IPS-18c (cell line): Measurements from ENCODE around the gene AMBP.

Experiments used
- H3K4me3 ChIP-seq: 2 replicates; pipeline ENCODE4 v1.7.0; 2013; ENCODE audit warnings: low read depth, mild to moderate bottlenecking, low read length, moderate library complexity; ENCODE audit not compliant: insufficient read depth
- H3K9me3 ChIP-seq: one replicate; pipeline ENCODE4 v1.6.1; 2013; ENCODE audit warnings: mild to moderate bottlenecking, low read length, moderate library complexity; ENCODE audit not compliant: control insufficient read depth, insufficient read depth

AMBP gene

DNA sequence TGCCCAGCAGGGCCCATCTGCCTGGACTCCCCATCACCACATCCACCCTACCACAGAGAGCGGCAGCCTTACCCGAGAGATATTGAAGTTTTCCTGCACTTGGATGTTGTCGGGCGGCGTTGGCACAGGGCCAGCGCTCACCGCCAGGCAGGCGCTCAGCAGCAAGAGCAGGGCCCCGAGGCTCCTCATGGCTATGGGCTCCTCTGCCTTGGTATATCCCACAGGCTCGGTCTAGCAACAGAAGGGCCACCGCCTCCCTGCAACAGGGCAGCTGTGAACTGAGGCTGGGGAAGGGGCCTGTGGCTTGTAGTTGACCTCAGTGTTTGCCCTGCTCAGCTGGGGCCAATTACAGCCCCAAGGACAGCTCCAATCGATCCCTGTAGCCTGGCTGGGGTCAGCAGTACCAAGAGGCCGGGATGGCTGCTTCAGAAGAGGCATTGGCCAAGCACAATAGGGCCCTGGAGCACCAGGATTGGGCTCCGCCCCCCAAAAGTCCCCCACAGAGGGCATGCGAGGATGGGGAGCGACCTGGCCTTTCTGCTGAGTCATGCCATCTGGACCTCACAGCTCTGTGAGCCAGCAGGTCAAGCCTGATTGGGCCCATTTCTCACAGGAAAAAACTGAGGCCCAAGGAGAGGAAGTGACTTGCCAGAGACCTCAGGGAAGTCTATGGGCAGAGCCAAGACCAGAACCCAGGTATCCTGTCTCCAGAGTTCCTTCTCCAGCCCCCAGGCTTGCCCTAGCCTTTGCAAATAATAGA lies at the start of gene AMBP:
Gene AMBP, minus strand, starts transcription at position 280 of the 760 bp plus-strand sequence. Its CDS starts 91 bp downstream, at position 189.
- no peak within 1 kb of the TSS; the same call in 1 of the 2 replicates for H3K4me3 ChIP-seq
- no peaks in the 10 kb centered on the region for H3K9me3 ChIP-seq

DNA sequence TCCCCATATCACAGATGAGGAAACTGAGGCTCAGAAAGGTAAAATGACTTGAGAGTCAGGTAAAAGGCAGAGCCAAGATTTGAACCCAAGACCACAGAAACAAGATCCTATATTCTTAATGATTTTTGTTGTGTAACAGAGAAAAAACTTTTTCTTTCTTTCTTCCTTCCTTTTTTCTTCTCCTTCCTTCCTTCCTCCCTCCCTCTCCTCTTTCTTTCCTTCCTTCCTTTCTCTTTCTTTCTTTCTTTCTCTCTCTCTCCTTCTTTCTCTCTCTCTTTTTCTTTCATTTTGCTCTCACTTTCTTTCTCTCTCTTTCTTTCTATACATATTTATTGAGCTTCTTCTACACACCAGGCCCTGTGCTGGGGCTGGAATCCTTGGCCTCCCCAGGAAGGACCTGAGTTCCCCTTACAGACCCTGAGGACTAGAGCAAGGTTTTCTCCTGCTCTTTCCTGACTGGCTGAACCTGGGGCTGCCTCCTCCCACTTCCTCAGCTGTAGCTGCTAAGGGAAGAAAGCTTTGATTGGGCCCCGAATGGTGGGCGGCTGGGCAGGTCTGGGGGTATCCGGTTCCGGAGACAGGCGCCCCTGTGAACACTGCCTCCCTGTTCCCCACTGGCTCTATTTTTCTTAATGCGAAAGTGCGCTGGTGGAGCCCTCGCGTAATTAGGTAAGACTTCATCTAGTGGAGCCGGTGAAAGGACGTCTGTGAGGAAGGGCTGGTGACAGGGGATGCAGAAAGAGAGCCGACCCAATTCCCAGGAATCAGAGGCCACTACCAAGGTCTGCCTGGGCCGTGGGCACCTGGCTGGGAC lies 48.4 kb upstream of the AMBP start:
- H3K4me3 ChIP-seq, result no peak overlapping the region
- no peaks in the 10 kb centered on the region for H3K9me3 ChIP-seq

DNA sequence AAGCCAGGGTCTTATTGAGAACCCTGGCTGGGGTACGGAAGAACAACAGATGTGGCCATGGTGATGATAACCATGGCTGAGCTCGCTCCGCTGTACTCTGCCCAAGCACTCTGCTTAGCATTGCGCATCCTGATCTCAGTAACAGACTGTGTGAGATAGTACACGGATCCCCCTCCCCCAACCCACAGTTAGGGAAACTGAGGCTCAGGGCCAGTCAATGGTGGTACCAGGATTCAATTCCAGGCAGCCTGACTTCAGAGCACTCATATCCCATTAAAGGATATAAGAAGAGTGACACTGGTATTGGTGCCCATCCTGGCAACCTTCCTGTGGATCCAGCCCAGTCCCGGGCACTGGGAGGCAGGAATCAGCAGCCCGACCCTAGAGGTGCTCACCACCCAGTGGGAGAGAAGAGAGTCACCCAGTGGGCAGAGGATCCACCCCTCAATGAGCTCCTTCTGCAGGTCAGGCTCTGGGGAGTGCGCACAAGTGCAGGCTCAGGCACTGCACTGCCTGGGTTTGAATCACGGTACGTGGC lies 47.4 kb upstream of the AMBP start:
- H3K9me3 ChIP-seq, result no peaks in the 10 kb centered on the region
- no peak overlapping the region for H3K4me3 ChIP-seq

DNA sequence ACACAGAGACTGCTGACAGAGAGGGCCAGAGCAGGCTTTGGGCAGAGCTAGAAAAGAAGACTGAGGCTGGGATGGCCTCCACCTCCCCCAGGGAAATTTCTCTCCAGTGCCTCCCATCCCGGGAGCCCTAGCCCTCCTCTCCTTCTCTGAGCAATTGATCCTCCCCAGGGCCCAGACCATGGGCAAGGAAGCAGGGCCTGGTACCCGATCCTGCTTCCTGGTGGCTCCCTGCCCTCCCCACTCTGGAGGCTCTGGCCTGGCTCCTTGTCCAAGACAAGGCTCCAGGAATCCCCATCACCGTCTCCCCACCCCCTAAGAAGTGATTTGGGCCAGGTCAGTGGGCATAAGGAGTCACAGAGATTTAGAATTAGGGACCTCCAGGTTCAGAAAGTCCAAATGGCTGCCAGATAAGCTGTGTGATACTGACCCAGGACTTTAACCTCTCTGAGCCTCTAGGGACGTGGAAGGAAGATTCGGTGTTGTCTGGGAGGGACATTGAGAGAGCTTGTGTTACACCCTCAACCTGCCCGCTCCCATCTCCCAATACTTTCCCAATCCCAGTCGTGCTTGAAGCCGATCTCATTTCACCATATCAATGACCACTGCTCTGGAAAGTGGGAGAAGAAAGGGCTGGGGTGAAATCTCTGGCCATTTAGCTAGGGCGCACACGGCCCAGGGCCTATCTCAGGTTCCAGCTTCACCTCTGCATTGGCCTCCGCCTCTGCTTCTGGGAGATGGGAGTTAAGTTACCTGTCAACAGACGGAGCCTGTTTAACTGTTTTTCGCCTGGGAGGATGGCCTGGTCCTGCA lies 46.8 kb upstream of the AMBP start:
- Histone ChIP-seq H3K4me3 (no peak overlapping the region), H3K9me3 (no peaks in the 10 kb centered on the region)

DNA sequence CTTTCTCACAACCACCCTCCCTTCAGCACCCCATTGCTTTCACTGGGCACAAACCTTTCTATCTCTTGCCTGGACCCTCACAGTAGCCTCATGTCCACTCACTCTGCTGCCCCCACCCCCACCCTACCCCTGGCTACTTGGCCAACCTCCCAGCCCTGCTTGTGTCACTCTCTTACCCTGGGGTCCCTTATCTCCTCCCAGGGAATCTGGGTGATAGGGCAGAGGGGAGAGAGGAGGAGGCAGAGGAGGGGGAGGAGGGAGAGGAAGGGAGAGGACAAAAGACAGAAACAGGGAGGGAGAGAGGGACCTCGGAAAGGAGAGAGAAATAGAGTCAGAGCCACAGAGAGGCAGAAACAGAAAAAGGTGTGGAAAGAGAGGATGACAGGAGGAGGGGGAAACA lies 46.0 kb upstream of the AMBP start:
- Histone ChIP-seq H3K9me3 (no peaks in the 10 kb centered on the region), H3K4me3 (no peak overlapping the region)

DNA sequence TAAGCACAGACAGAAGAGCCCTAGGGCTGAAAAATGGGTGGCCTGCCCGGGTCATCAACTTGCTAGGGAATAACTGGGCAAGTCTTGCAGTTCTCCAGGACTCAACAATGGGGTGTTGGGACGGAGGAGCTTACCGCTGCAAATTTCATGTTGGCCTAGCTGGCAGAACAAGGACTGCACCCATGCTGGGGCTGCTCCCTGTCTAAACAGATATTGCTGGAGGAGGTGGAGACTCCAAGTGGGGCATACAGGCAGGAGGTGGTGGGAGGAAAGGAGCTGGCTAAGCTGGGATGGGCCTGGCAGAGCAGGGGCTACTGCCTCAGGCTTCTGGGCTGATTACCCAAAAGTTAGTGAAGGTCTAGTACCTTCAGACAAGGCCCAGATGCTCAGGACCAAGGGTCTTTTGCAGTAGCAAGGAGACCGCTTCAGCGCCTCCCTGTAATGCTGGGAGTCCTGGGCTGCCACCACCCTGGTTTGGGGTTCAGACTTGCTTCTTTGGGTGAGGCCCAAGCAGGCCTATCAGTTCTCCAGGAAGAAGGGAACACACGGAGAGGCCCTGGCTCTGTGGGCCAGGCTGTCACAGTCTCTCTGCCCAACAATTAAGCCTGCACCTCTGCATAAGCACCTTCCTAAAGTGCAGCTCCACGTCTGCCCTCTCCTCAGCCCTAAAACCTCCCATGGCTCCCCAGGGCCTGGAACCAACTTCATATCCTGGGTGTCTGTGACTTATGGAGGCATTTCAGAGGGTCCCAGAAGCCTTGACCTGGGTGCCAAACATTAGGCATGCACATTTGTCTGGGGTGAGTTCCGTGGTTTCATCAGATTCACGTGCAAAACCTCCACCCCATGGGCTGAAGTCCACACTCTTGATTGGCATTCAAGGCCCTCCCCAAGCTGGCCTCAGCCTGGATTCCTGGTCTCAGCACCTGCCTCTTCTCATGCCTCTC lies 45.2 kb upstream of the AMBP start:
- Histone ChIP-seq H3K9me3 (no peaks in the 10 kb centered on the region), H3K4me3 (no peak overlapping the region)

DNA sequence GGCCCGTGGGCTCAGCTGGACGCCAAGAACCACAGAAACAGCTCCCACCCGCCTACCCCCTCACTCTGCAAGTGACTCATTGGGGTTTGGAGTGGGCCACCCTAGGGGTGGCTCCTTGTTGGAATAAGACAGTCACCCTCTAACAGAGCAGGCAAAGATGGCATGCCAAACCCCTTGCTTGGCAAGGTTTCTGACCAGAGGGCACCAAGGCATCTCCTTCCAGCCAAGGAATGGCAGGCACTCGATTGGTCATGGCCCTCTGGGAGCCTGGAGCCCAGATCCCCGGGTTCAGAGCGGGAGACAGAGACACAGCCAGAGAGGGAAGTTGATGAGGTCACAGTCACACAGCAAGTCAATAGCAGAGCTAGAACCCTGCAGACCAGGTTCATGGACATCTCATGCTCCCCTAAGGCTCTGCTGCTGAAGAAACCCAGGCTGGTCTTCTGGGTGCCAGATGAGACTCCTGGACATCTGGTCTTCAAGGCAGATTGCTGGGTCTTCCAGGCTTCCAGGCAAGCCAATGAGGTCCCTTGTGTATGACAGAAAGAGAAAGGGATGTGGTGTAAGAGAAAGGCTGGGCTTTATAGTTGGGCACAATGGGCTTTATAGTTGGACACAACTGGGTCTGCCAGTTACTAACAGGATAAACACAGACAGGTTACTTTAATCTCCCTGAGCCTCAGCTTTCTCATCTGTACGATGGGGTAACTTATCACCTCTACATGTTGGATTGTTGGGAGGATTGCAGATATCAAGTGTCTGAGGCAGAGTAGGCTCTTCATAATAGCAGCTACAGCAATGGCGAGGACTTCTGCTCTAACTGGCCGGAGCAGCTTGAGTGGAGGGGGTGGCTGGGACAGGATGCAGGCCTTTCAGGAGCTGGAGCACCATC lies 44.3 kb upstream of the AMBP start:
- Histone ChIP-seq H3K4me3 (no peak overlapping the region), H3K9me3 (no peaks in the 10 kb centered on the region)

DNA sequence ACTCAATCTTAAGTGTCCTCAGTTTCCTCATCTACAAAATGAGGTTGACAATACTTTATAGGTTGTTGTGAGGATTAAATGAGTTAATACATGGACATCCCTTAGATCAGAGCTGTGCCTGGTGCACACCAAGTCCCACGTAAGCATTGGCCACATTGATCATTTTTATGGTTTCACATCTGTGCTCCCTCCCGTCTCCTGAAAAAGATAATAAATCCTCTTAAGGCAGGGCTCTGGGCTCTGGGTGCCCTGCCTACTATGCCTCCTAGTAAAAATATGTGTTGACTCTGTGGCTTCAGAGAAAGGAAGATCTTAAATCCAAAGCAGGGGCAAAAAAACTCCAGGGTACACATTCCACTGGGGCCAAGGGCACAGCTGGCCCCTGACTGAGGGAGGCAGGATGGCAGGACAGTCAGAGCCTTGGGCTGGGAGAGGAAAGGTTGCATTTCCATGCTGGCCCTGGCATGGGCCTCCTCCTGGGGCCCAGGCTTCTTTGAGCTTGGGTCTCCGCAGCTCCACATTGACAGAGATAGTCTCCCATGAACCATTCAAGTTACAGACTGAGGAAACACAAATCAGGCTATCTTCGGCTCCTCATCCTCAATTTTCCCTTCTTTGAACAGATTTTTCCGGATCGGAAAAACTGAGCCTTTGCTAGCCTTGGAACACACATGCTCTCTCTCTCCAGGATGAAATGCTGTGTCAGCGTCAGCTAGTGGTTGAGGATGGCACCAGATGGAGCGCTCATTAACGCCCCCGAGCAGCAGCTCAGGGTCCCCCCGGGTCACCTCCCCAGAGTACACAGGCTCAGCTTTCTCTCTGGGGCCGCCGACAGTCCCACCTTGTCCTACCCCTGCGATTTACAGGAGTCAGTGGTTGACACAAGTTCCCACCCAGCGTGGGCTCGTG lies 43.4 kb upstream of the AMBP start:
- H3K4me3 ChIP-seq, result no peak overlapping the region
- no peaks in the 10 kb centered on the region for H3K9me3 ChIP-seq

DNA sequence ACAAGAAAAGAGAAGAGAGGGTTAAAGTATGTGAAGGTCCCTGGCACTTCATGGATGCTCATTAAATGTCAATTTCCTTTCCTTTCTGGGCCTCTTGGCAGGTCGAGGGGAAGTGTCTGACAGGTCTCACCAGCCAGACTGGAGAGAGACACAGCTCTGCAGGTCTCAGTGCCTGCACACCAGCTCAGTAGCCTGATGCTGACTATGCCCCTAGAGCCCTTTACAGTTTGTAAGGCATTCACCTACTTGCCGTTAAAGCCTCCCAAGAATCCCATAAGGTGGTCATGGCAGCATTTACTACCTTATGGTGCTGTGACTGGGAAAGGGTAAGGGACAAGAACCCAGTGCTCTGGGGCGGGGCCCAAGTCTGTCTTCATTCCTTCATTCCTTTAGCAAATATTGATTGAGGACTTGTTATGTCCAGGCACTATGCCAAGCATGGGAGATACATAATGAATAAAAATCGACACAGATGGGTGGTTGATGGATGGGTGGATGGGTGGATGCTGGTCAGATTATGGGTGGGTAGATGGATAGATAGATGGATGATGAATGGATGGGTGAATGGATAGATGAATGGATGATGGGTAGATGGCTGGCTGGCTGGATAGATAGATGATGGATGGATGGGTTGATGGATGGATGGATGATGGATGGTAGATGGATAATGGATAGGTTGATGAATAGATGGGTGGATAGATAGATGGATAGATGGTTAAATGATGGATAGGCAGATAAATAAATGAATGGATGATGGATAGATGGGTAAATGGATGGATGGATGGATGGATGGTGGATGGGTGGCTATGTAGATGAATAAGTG lies 42.3 kb upstream of the AMBP start:
- Histone ChIP-seq H3K4me3 (no peak overlapping the region), H3K9me3 (no peaks in the 10 kb centered on the region)

DNA sequence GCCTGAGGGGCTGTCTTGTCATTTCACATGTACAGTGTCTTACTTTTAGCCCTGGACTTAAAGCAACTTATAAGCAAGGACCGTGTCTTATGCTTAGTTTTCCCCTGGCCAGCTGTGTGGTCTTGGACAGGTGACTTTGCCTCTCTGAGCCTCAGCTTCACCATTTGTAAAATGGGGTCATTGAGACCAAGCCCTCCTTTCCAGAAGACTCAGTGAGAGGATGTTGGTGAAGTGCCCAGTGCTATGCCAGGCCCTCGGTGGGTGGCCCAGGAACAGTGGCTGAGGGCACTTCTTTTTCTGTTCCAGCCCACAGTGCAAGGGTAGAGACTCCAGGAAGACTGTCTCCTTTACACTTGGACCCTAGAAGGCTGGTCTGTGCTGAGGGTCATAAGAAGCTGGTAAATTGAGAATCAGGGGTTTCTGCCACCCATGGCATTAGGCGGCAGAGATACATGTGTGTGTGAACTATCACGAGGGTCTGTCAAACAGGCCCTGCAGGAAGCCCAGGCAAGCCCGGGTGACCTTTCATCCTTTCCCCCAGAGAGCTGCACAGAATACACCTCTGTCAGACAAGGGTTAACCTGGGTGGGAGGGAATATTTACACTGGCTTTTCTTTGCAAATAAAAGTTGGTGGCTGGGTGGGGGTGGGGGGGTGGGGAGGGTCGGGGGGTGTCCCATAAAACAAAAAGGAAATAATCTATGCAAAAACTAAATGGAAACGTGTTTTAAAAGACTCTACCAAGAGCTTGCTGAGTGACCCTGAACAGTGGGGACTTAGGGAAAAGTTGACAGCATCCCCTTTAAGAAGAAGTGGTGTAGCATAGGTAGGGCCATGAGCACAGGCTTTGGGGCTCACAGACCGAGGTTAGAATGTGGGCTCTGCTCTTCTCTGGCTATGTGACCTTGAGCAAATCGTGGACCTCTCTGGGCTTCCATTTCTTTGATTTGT lies 41.4 kb upstream of the AMBP start:
- H3K4me3 ChIP-seq, result no peak overlapping the region

DNA sequence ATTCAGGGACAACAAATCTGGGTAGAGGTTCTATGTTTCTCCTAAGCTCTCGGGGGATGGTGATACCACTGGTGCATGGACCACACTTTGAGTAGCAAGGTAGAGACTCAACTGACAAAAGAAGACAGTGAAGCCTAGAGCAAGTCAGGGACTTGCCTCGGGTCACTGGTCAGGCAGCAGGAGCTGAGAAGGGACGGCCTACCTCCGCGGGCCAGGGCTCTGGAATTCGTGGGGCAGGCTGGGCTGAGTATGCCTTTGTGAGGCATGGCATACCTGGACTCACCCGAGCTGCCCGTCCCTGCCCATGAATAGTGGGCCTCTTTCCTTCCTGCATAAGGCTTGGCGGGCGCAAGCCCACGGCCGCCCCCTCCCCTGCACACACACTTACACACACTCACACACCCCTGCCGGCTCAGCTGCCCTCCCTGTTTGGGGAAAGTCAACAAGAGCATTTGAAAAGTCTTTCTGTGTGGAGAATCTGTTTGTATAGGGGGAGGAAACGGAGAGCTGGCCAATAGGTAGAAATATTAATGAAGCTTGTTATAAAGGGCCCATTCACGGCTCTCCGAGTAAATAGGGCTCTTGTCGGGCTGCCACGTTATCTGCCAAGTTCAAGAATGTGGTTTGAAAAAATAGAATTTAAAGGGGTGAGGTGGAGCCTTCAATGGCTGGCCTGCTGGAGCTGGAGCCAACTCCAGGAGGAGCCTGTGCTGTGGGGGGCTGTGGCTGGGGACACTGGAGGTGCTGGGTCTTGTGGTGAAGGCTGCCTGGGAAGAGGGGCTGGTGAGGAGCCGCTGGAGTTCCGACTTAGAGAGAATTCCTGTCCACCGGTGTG lies 40.1 kb upstream of the AMBP start:
- Histone ChIP-seq H3K4me3 (no peak overlapping the region), H3K9me3 (no peaks in the 10 kb centered on the region)

More for the DNA sequence above, 41.4 kb upstream of the AMBP start:
- no peaks in the 10 kb centered on the region for H3K9me3 ChIP-seq

DNA sequence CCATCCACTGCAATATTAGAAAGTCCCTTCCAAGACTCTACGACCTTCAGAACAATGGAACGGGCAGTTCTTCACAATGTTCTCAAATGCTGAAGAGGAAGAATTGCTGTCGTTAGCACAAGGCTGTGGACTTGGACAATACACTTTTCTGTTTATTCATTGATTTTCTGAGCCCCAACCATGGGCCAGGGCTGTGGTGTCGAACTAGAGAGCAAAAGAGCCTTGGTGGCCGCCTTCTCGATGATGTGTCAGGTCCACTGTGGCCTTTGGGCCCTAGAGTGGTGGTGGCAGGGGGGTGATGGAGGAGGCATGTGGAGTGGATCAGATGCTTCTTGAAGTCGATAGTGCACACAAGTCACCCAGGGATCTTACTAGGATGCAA lies 39.5 kb upstream of the AMBP start:
- Histone ChIP-seq H3K9me3 (no peaks in the 10 kb centered on the region), H3K4me3 (no peak overlapping the region)
